ENCODE measurements around the gene PLXDC1.

DNA sequence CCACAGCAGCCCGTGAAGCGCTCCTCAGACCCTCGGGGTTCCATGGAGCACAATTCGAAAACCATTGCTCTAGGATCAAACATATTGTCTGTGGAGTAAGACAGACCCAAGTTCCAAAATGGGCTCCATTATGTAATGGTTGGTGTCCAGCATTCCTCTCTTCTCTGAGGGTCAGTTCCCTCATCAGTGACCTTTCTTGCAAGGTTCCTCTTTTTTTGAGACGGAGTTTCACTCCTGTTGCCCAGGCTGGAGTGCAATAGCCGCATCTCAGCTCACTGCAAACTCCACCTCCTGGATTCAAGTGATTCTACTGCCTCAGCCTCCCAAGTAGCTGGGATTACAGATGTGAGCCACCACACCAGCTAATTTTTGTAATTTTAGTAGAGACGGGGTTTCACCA is 28.4 kb downstream of the PLXDC1 start:
- no peak for TF ChIP-seq POLR2A (IDR thresholded peaks at IDR 0.05; ENCODE audit: low read depth, low read length)
- no peak for TF ChIP-seq POLR2AphosphoS5 (IDR thresholded peaks at IDR 0.05; ENCODE audit: low read depth, low read length)
- no peak for TF ChIP-seq TAF1 (IDR thresholded peaks at IDR 0.05; ENCODE audit: low read depth, low read length)

All from GM12891 (cell line).